Right atrium auricular region (tissue), 2 donors: ENCODE measurements around the gene STING1. TPM values are rescaled to one million over a fixed set of nuclear protein-coding genes. Genes with fewer than 3 reads are reported as not detected.
A peak's percentile ranks its signal among the peaks of the same experiment; 100 is the strongest.

Source experiments
- DNase-seq: peaks from one replicate; pipeline ENCODE4 v3.0.0-alpha.2; 2019; ENCODE audit warnings: low spot score
- H3K27ac ChIP-seq, 2 donors: fragments of 200-600 bp; sonication (generic); 1 replicate in 1 of 2; 2 replicates in 1 of 2; pipeline ENCODE4 v1.5.1; 2016 to 2019
- H3K27me3 ChIP-seq, 2 donors: fragments of 200-600 bp; sonication (generic); one replicate each; pipeline versions ENCODE4 v1.5.1 to v1.6.0; 2017 to 2019
- H3K36me3 ChIP-seq: fragments of 200-600 bp; sonication (generic); one replicate; pipeline ENCODE4 v1.5.1; 2016
- H3K4me1 ChIP-seq, 2 donors: fragments of 200-600 bp; sonication (generic); one replicate each; pipeline versions ENCODE4 v1.5.1 to v1.6.0; 2017 to 2019
- H3K4me3 ChIP-seq, 2 donors: fragments of 200-600 bp; sonication (generic); 1 replicate in 1 of 2; 2 replicates in 1 of 2; pipeline ENCODE4 v1.5.1; 2017 to 2019; ENCODE audit warnings: mild to moderate bottlenecking in 1 of 2, moderate library complexity in 1 of 2
- H3K9me3 ChIP-seq, 2 donors: fragments of 200-600 bp; sonication (generic); one replicate each; pipeline ENCODE4 v1.5.1; 2019
- CTCF ChIP-seq, 2 donors: fragments of 200-600 bp; sonication (generic); IDR thresholded peaks; one replicate each; pipeline ENCODE4 v1.5.1; 2019; ENCODE audit warnings: antibody characterized with exemption in 2 of 2
- total RNA-seq, 2 donors: library from RNA; depleted of rRNA; stranded (reverse); fragments of >200 nt; gene quantifications; one replicate each; pipeline ENCODE4 v1.1.0, GENCODE V29; 2016

STING1 gene
- total RNA-seq, 2 donors from 2014 or later: 80.0 to 123 TPM

GRCh38 chr5:139468421-139468931 is 14.1 kb downstream of the STING1 start:
- Histone ChIP-seq H3K27me3 (no peaks in the 10 kb centered on the region), H3K4me1 (peaks cover 0 to 11% of the 10 kb centered on the region in 2 donors), H3K9me3 (no peaks in the 10 kb centered on the region), H3K27ac (no peak overlapping the region), H3K4me3 (no peak overlapping the region), H3K36me3 (no peaks in the 10 kb centered on the region)
- no peak for DNase-seq
- no peak for TF ChIP-seq CTCF (IDR thresholded peaks at IDR 0.05)

- peak within 1 kb of the TSS; percentile 46 to 75 for H3K27ac ChIP-seq
- no peaks in the 10 kb centered on the region for H3K9me3 ChIP-seq
- no peaks in the 10 kb centered on the region for H3K27me3 ChIP-seq
- DNase-seq: no peak
- TF ChIP-seq CTCF (IDR thresholded peaks at IDR 0.05): no peak
- peak within 1 kb of the TSS; percentile 32 to 42 for H3K4me3 ChIP-seq
- H3K4me1 ChIP-seq: no peaks in the 10 kb centered on the region
- no peaks in the 10 kb centered on the region for H3K36me3 ChIP-seq
These were observed 19.8 kb downstream of the STING1 start, which contains the start of gene ECSCR for GRCh38 chr5:139462586-139463276. Gene ECSCR (minus strand): TSS chr5:139462743. CDS start chr5:139462670, 73 bp downstream.

GRCh38 chr5:139461698-139462097 is 20.9 kb downstream of the STING1 start:
- Histone ChIP-seq H3K27ac (peak overlapping the region; percentile 46 to 75), H3K27me3 (no peaks in the 10 kb centered on the region), H3K36me3 (no peaks in the 10 kb centered on the region), H3K9me3 (no peaks in the 10 kb centered on the region), H3K4me1 (no peaks in the 10 kb centered on the region), H3K4me3 (peak overlapping the region; percentile 32 to 42)
- no peak for TF ChIP-seq CTCF (IDR thresholded peaks at IDR 0.05)
- DNase-seq: no peak

GRCh38 chr5:139461176-139461575 is 21.4 kb downstream of the STING1 start:
- H3K27me3 ChIP-seq: no peaks in the 10 kb centered on the region
- no peak for TF ChIP-seq CTCF (IDR thresholded peaks at IDR 0.05)
- H3K4me3 ChIP-seq: peak overlapping the region; percentile 32 to 42

GRCh38 chr5:139460455-139460854 is 22.1 kb downstream of the STING1 start:
- H3K27me3 ChIP-seq: no peaks in the 10 kb centered on the region
- peak overlapping the region in 1 of 2 donors; percentile 42 for H3K4me3 ChIP-seq
- no peak for TF ChIP-seq CTCF (IDR thresholded peaks at IDR 0.05)
- no peaks in the 10 kb centered on the region for H3K4me1 ChIP-seq
- H3K9me3 ChIP-seq: no peaks in the 10 kb centered on the region
- H3K27ac ChIP-seq: peak overlapping the region; percentile 50 to 75
- no peaks in the 10 kb centered on the region for H3K36me3 ChIP-seq
- DNase-seq: no peak

More at GRCh38 chr5:139461176-139461575, 21.4 kb downstream of the STING1 start:
- no peaks in the 10 kb centered on the region for H3K36me3 ChIP-seq
- no peaks in the 10 kb centered on the region for H3K9me3 ChIP-seq
- DNase-seq: no peak
- H3K4me1 ChIP-seq: no peaks in the 10 kb centered on the region
- peak overlapping the region; percentile 50 to 75 for H3K27ac ChIP-seq
